GM06990 (cell line): ENCODE results near the gene SMC3.
"Not testable (repeated sequence)": the region's sequence is repeated elsewhere in the genome, so short reads cannot be mapped to it uniquely, and the experiment has no call there.

Experiments
- DNase-seq: peaks from one replicate; pipeline ENCODE4 v3.0.0-alpha.2; 2011; ENCODE audit not compliant: insufficient read length; ENCODE audit errors: extremely low read depth
- H3K27me3 ChIP-seq: replicated peaks from 2 replicates; pipeline ENCODE4 v1.6.0; 2011; ENCODE audit warnings: low read length; ENCODE audit not compliant: control insufficient read depth, insufficient read depth
- H3K36me3 ChIP-seq: 2 replicates; pipeline ENCODE4 v1.5.1; 2011; ENCODE audit warnings: low read length; ENCODE audit not compliant: control insufficient read depth, insufficient read depth
- H3K4me3 ChIP-seq: replicated peaks from 2 replicates; pipeline ENCODE4 v1.5.1; 2011; ENCODE audit warnings: low read depth, mild to moderate bottlenecking, control low read depth, low read length
- CTCF ChIP-seq: IDR thresholded peaks from 2 replicates; pipeline ENCODE4 v1.5.1; 2011; ENCODE audit warnings: low read length, control low read depth, mild to moderate bottlenecking, inconsistent platforms; ENCODE audit not compliant: insufficient read depth, poor library complexity, severe bottlenecking

SMC3 gene

GRCh38 chr10:110616493-110617033 lies 49.1 kb downstream of the SMC3 start:
- Histone ChIP-seq H3K27me3 (no peaks in the 10 kb centered on the region), H3K4me3 (no peak overlapping the region), H3K36me3 (no peaks in the 10 kb centered on the region)
- no peak for DNase-seq
- no peak for TF ChIP-seq CTCF

- Histone ChIP-seq H3K4me3 (no peak overlapping the region), H3K27me3 (no peaks in the 10 kb centered on the region), H3K36me3 (no peaks in the 10 kb centered on the region)
- DNase-seq, result no peak
- TF ChIP-seq CTCF, result no peak
Measured at GRCh38 chr10:110617425-110618229, 50.1 kb downstream of the SMC3 start.

GRCh38 chr10:110618230-110618610 lies 50.7 kb downstream of the SMC3 start:
- Histone ChIP-seq H3K27me3 (no peaks in the 10 kb centered on the region), H3K36me3 (no peaks in the 10 kb centered on the region), H3K4me3 (no peak overlapping the region)
- DNase-seq, result no peak
- TF ChIP-seq CTCF, result no peak

- Histone ChIP-seq H3K4me3 (no peak overlapping the region), H3K27me3 (no peaks in the 10 kb centered on the region), H3K36me3 (no peaks in the 10 kb centered on the region)
- TF ChIP-seq CTCF, result no peak
- no peak for DNase-seq
Measured at GRCh38 chr10:110619514-110620397, 52.3 kb downstream of the SMC3 start.

- H3K36me3 ChIP-seq, result no peaks in the 10 kb centered on the region
- no peak for TF ChIP-seq CTCF
- no peaks in the 10 kb centered on the region for H3K27me3 ChIP-seq
- H3K4me3 ChIP-seq, result no peak overlapping the region
- no peak for DNase-seq
Measured at GRCh38 chr10:110620398-110620719, 52.9 kb downstream of the SMC3 start.

GRCh38 chr10:110623316-110623715 lies 55.8 kb downstream of the SMC3 start:
- not testable (repeated sequence) for H3K27me3 ChIP-seq, DNase-seq, H3K36me3 ChIP-seq, H3K4me3 ChIP-seq
